Measurements from ENCODE around the gene NXPE4. TPM values are rescaled to one million over a fixed set of nuclear protein-coding genes. Genes with fewer than 3 reads are reported as not detected.
"Not testable (repeated sequence)": the region's sequence is repeated elsewhere in the genome, so short reads cannot be mapped to it uniquely, and the experiment has no call there.

NXPE4 gene
- total RNA-seq, 1 experiment from 2014 or later = not detected

DNA sequence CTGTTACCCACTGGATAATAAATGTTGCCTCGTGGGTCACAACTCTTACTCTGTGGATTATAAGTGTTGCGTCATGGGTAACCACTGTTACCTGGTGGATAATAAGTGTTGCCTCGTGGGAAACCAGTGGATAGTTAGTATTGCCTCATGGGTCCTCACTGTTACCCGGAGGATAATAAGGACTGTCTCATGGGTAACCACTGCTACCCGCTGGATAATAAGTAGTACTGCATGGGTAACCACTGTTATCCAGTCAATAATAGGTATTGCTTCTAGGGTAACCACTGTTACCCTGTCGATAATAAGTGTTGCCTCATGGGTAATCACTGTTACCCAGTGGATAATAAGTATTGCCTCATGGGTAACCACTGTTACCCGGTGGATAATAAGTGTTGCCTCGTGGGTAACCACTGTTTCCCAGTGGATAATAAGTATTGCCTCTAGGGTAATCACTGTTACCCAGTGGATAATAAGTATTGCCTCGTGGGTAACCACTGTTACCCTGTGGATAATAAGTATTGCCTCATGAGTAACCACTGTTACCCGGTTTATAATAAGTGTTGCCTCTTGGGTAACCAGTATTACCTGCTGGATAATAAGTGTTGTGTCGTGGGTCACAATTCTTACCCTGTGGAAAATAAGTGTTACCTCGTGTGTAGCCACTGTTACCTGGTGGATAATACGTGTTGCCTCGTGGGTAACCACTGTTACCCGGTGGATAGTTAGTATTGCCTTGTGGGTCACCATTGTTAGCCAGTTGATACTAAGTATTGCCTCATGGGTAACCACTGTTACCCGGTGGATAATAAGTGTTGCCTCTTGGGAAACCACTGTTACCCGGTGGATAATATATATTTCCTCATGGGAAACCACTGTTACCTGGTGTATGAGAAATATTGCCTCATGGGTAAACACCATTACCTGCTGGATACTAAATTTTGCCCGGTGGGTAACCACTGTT is 15.7 kb upstream of the NXPE4 start:
- DNase-seq (ENCODE audit: low read depth) = no peak

DNA sequence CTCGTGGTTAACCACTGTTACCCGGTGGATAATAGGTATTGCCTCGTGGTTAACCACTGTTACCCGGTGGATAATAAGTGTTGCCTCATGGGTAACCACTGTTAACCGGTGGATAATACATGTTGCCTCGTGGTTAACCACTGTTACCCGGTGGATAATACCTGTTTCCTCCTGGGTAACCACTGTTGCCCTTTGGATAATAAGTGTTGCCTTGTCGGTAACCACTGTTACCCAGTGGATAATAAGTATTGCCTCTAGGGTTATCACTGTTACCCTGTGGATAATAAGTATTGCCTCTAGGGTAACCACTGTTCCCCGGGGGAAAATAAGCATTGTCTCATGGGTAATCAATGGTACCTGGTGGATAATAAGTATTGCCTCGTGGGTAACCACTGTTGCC is 15.0 kb upstream of the NXPE4 start:
- no peak for DNase-seq (ENCODE audit: low read depth)

DNA sequence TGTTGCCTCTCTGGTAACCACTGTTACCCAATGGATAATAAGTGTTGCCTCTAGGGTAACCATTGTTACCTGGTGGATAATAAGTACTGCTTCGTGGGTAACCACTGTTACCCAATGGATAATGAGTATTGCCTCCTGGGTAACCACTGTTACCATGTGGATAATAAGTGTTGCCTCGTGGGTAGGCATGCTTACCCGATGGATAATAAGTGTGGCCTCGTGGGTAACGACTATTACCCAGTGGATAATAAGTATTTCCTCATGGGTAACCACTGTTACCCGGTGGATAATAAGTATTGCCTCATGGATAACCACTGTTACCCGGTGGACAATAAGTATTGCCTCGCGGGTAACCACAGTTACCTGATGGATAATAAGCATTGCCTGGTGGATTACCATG is 13.8 kb upstream of the NXPE4 start:
- DNase-seq (ENCODE audit: low read depth) = no peak

DNA sequence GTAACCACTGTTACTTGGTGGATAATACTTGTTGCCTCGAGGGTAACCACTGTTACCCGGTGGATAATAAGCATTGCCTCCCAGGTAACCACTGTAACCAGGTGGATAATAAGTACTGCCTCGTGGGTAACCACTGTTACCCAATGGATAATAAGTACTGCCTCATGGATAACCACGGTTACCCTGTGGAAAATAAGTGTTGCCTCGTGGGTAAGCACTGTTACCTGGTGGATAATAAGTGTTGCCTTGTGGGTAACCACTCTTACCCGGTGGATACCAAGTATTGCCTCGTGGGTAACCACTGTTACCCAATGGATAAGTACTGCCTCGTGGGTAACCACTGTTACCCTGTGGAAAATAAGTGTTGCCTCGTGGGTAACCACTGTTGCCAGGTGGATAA is 13.0 kb upstream of the NXPE4 start:
- DNase-seq (ENCODE audit: low read depth) = not testable (repeated sequence)

DNA sequence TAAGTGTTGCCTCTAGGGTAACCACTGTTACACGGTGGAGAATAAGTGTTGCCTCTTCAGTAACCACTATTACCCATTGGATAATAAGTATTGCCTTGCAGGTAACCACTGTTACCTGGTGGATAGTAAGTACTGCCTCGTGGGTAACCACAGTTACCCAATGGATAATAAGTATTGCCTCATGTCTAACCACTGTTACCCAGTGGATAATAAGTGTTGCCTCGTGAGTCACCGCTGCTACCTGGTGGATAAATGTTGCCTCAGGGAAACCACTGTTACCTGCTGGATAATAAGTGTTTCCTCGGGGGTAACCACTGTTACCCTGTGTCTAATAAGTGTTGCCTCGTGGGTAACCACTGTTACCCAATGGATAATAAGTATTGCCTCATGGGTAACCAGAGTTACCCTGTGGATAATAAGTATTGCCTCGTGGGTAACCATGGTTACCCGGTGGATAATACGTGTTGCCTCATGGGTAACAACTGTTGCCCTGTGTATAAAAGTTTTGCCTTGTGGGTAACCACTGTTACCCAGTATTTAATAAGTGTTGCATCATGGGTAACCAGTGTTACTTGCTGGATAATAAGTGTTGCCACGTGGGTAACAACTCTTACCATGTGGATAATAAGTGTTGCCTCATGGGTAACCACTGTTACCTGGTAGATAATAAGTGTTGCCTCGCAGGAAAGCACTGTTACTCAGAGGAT is 12.3 kb upstream of the NXPE4 start:
- no peak for DNase-seq (ENCODE audit: low read depth)

DNA sequence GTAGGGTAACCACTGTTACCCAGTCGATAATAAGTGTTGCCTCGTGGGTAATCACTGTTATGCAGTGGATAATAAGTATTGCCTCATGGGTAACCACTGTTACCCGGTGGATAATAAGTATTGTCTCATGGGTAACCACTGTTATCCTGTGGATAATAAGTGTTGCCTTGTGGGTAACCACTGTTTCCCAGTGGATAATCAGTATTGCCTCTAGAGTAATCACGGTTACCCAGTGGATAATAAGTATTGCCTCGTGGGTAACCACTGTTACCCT is 11.2 kb upstream of the NXPE4 start:
- not testable (repeated sequence) for DNase-seq (ENCODE audit: low read depth)

DNA sequence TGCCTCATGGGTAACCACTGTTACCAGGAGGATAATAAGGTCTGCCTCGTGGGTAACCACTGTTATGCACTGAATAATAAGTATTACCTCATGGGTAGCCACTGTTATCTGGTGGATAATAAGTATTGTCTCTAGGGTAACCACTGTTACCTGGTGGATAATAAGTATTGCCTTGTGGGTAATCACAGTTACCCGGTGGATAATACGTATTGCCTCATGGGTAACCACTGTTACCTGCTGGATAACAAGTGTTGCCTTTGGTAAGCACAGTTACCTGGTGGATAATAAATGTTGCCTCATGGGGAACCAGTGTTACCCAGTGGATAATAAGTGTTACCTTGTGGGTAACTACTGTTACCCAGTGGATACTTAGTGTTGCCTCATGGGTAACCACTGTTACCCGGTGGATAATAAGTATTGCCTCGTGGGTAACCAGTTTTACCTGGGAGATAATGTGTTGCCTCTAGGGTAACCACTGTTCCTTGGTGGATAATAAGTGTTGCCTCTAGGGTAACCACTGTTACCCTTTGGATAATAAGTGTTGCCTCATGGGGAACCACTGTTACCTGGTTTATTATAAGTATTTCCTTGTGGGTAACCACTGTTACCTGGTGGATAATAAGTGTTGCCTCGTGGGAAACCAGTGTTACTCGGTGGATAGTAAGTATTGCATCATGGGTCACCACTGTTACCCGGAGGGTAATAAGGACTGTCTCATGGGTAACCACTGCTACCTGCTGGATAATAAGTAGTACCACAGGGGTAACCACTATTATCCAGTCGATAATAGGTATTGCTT is 10.6 kb upstream of the NXPE4 start:
- DNase-seq (ENCODE audit: low read depth) = no peak

DNA sequence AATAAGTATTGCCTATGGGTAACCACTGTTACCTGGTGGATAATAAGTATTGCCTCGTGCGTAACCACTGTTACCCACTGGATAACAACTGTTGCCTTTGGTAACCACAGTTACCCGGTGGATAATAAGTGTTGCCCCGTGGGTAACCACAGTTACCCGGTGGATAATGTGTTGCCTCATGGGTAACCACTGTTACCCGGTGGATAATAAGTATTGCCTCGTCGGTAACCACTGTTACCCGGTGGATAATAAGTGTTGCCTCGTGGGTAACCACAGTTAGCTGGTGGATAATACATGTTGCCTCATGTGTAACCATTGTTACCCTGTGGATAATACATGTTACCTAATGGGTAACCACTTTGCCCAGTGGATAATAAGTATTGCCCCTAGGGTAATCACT is 9.8 kb upstream of the NXPE4 start:
- no peak for DNase-seq (ENCODE audit: low read depth)

DNA sequence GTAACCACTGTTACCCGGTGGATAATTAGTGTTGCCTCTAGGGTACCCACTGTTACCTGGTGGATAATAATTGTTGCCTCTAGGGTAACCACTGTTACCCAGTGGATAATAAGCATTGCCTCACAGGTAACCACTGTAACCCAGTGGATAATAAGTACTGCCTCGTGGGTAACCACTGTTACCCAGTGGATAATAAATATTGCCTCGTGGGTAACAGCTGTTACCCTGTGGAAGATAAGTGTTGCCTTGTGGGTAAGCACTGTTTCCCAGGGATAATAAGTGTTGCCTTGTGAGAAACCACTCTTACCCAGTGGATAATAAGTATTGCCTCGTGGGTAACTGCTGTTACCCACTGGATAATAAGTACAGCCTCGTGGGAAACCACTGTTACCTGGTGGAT is 9.3 kb upstream of the NXPE4 start:
- DNase-seq (ENCODE audit: low read depth) = no peak

DNA sequence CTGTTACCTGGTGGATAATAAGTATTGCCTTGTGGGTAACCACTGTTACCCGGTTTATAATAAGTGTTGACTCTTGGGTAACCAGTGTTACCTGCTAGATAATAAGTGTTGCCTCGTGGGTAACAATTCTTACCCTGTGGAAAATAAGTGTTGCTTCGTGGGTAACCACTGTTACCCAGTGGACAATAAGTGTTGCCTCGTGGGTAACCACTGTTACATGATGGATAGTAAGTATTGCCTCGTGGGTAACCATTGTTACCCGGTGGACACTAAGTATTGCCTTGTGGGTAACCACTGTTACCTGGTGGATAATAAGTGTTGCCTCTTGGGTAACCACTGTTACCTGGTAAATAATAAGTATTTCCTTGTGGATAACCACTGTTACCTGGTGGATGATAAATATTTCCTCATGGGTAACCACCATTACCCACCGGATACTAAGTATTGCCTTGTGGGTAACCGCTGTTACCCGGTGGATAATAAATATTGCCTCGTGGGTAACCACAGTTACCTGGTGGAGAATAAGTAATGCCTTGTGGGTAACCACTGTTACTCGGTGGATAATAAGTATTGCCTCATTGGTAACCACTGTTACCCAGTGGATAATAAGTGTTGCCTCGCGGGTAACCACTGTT is 8.7 kb upstream of the NXPE4 start:
- DNase-seq (ENCODE audit: low read depth) = no peak

DNA sequence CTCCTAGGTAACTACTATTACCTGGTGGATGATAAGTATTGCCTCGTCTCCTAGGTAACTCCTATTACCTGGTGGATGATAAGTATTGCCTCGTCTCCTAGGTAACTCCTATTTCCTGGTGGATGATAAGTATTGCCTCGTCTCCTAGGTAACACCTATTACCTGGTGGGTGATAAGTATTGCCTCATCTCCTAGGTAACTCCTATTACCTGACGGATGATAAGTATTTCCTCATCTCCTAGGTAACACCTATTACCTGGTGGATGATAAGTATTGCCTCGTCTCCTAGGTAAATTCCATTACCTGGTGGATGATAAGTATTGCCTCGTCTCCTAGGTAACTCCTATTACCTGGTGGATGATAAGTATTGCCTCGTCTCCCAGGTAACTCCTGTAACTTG is 7.6 kb upstream of the NXPE4 start:
- DNase-seq (ENCODE audit: low read depth) = not testable (repeated sequence)

DNA sequence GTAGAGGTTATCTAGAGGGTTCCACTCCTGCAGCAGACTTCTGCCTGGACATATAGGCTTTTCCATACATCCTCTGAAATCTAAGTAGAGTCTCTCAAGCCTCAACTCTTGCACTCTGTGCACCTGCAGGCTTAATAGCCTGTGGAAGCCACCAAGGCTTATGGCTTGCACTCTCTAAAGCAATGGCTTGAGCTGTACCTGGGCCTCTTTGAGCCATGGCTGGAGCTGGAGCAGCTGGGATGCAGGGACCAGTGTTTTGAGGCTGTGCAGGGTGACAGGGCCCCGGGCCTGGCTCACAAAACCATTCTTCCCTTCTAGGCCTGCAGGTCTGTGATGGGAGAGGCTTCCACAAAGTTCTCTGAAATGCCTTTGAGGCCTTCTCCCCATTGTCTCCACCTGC is 2.9 kb upstream of the NXPE4 start:
- no peak for DNase-seq (ENCODE audit: low read depth)

DNA sequence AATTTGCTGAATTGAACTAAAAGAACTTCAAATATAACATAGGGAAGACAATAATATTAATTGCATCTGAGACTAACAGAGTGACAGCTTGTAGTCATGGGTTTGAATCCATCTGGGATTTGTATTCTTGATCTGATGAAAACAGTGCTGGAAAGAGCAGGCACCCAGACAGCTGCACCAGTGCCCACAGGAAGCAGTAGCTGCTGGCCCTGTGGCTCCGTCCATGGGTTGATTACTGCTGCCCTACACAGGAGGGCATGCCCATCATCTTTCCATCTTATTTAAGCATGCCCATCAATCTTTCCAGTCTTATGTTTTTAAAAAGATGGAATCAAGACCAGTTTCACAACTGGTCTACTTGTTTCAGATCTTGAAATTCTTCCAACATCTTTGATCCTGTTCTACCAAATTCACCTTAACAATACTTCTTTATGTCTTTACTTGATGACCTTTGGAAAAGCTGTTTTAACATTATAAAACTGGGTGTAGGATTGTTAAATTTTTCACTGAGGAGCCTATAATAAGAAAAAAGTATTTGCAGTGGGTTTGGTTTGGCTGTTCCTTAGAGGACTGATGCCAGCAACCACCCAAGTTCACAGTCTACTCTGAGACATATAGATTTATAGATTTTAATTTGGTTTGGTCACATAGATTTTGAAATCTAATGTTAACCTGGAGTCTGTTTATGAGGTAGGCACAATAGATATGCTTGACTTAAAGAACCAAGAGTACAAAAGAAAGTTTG is 761 bp upstream of the NXPE4 start:
- no peak for DNase-seq (ENCODE audit: low read depth)

DNA sequence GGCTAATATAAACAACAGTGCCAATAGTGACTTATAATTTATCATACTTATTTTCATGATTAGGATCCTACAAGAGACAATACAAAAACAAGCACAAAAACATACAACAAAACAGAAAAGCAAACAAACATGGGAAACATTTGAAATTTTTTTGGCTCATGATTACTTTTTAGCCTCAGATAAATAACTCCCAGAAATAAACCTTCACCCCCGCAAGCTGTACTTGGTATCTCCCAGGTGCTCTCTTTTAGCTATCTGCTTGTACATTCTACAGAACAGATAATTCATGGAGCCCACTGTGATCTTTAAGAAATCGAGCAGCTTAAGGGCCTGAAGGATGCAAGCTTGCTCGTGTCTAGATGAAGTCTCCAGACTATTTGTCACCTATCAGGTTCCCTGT is 883 bp downstream of the NXPE4 start:
- DNase-seq (ENCODE audit: low read depth) = no peak

DNA sequence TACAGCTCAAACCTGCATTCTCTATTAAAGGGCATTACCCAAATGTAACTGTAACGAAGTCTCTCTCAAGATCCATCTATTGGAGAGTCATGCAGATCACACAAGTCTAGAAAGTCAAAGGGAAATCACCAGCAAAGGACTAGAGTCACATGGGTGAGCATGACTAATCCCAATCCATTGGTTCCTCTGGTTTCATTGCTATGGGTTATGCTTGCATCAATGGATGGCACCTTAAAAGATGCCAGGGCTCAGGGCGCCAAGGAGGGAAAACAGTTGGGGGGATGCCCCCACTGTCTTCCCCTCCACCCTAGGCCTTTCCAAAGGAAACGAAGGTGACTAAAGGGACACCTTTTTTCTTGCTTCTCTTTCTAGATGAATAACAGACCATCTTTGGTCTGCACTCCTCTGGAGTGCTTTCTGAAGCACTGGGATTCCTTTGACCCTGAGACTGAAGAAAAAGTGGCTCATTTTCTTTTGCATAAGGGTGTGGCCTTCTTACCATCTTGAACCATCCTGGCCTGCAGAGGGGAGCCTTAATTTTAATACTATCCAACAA is 8.1 kb downstream of the NXPE4 start:
- DNase-seq (ENCODE audit: low read depth) = no peak

DNA sequence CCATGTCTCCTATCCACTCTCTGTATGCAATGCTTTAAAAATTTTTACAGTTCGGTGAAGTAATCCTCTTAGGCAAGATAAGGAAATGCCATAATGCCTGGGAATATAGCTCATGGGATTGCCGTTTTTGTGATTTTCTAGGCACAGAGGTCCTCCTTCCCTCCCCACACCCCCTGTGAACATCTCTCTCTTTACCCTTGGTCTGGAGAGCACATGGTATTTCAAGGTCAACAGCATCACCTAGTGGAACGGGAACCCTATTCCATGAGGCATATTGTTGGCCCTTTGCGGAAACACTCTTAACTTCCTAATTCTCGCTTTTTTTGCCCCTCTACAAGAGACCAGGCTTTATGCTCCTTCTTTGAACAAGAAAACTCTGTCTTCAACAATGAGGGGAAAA is 8.8 kb downstream of the NXPE4 start:
- DNase-seq (ENCODE audit: low read depth) = no peak

DNA sequence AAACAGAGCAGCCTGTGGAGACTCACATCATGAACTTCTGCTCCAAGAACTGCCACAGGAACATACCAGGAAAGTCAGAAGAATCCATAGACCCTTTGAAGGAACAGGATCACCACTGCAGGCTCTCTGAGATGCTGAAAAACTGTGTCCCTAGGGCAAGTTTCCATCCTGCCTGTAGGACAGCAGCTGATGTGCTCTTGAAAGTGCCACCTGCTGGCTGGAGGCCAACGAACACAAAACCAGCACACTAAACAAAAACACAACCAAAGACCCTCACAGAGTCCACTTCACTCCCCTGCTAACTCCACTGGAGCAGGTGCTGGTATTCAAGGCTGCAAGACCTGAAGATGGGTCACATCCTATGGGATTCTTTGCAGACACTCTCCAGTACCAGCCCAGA is 23.9 kb downstream of the NXPE4 start:
- DNase-seq (ENCODE audit: low read depth) = no peak

DNA sequence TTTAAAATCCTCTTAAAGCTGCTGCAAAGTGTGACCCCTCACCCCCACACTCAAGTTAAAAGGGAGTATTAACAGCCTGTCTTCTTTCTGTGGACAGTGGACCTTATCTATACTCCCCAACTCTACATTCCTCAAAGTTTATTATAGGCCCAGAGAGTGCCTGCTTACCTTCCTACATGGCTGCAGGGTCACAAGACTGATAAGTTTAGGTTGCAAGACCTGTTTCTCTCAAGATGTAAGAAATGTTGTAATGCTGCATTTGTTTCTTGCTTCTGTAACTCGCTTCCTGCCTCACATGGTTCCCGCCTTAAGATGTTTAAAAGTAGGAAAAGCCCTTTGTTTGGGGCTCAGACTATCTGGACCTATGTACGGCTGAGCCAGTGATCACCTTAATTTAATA is 25.8 kb downstream of the NXPE4 start:
- no peak for DNase-seq (ENCODE audit: low read depth)

DNA sequence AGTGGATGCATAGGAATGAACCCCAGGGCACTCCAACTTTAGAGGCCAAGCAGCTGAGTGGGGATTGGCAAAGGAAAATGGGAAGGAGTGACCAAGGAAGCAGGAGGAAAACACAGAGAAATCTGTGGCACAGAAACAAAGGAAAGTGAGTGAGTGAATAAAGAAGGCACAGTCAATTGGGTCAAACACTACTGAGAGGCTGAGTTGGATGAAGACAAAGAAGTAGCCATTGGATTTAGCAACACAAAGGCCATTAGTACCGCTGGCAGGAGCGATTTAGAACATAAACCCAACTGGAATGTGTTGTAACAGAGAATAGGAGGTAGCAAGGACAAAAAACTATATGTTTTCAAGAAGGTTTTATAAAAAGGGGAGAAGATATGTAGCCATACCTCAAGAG is 29.3 kb downstream of the NXPE4 start:
- no peak for DNase-seq (ENCODE audit: low read depth)

DNA sequence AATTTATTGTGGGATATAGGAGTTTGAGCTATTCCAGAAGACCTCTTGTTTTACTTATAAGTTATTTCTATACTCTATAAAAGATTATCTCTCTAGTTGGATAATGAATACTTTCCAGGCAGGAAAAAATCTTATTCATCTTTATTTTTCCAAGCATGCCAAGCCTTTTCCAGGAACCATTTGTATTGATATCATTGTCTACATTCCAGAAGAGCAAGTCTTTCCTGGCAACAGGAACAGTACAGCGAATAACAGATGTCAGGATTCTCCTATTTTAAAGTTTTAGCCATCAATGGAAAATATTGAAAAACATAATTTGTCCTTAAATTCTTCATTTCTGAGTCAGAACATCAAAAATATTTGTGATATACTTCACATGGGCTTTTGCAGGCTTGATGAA is 30.8 kb downstream of the NXPE4 start:
- DNase-seq (ENCODE audit: low read depth) = no peak

DNA sequence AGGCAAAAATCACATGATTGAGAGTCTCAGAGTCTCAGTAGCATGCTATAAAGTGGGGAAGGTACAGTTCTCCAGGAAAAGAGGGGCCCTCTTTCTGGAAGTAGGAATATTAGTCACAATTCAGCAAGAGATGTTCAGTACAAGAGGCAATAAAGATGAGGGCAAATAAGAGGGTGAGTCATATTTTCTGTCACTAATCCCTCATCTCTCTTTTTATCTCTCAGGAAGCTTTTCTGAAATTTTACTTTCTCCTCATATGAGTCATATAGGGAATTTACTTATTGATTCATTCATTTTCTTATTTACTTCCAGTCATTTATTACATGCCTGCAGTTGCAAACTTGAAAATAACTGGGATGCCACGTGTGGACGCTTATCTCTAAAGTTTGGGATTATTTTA is 32.5 kb downstream of the NXPE4 start:
- DNase-seq (ENCODE audit: low read depth) = peak; percentile 68
